A549 treated with dexamethasone at 1 μM for 4 hours (cell line): Measurements from ENCODE around the gene APOF. TPM values are rescaled to one million over a fixed set of nuclear protein-coding genes. Genes with fewer than 3 reads are reported as not detected.

ENCODE experiments used
- total RNA-seq: library from RNA; stranded (reverse); fragments of 200-300 nt; extraction: Qiagen RNA extraction; gene quantifications from 5 replicates; pipeline ENCODE4 v1.2.3, GENCODE V29; 2022

Gene APOF
- not detected in 5 replicates for total RNA-seq

GRCh38 chr12:56362130-56363059 is at the start of gene APOF:
TSS of gene APOF (minus strand) at chr12:56362857. CDS start at chr12:56362745, 112 bp downstream.

DNA sequence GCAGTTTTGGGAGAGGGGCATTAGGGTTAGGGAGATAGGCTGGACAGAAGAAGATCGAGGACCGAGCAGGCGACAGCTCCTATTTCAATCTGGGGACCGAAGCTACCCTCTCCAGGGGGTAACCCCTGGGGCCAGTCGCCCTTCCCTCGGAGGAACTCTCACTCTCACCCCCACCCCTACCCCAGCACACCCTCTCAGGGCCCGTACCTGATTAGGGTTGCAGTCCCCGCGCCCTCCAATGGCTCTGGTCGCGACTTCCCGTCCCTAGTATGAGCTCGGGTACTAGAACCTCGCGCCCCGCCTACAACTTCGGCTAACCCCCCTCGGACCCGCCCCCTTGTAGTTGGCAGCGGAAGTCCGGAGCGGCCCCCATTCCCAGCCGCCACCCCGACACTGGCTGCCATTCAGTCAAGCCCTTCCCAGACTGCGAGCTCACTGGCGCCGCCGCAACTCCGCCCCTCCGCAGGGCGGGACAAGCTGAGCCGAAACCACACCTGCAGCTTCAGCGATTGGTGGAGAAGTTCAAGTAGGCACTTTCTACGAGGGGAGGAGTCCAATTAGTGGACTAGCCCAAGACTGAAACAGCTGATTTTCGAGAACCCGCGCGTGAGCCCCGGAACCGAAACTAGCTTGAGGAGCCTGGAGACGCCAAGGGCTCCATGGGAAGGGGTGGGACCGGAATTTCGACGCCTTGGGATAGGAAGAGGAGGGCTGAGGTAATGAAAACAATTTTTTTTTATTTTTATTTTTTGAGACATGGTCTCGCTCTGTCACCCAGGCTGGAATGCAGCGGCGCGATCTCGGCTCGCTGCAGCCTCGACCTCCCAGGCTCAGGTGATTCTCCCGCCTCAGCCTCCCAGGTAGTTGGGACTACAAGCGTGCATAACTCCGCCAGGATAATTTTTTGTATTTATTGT is 2.5 kb downstream of the APOF start, which contains the start of gene STAT2:
Gene STAT2 (minus strand): TSS at position 257 of the 917 bp plus-strand sequence. CDS start 3,536 bp downstream, outside the sequence.

DNA sequence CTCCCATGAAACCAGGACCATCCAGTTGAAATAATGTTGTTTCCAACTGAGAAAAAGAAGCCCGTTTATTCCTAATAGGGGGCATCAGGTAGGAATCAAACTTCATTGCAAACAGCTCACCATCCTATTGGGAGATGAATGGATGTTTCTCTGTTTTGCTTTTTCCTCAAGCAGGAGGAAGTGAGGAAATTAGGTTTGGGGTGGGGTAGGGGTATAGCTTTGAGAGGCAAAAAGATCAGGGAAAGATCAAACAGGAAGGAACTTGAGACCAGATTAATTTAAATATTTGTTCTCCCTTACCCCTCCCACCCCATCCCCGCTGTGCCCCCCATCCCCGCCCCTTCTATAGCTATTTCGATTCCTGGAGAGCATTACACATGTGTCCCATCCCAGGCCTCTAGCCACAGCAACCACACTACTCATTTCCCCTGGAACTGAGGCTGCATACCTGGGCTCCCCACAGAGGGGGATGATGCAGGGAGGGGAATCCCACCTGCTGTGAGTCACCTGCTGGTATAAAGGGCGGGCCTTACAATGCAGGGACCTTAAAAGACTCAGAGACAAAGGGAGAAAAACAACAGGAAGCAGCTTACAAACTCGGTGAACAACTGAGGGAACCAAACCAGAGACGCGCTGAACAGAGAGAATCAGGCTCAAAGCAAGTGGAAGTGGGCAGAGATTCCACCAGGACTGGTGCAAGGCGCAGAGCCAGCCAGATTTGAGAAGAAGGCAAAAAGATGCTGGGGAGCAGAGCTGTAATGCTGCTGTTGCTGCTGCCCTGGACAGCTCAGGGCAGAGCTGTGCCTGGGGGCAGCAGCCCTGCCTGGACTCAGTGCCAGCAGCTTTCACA is 24.1 kb downstream of the APOF start, which contains the start of gene IL23A:
Gene IL23A (plus strand): TSS at position 577 of the 850 bp plus-strand sequence. CDS start 161 bp downstream, at position 738.

DNA sequence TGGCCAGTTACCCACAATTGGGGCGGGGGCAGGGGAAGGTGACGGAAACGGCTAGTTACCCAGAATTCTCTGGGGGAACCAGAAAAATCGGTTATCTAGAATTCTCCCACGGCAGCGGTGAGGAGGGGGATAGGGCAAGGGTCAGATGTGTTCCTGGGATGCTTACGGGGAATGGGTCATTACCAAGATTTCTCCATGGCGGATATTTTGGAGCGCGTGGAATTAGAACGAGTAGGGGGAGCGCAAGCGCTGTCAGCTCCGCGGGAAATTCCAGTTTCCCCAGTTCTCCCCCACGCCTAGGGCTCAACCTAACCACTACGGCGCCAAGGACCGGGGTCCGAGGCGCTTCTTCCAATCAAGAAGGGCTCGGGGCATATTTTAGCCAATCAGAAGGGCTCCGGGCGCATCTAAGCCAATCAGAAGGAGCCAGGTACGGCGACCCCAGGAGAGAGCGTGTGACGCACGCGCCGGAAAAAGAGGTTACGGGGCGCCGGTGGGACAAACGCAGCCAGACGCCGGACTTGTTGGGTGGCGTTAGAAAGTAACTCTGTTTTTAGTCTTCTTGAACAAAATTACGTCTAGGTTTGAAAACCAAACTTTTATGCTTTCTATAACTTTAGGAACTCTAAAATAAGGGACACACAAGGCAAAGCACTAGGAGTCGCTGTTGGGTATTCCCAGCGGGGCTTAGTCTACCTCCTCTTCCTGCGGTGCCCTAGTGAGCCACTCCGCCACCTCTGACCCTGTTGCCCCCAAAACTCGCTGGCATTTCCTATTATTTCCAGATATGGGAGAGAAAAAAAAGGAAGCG is 28.8 kb downstream of the APOF start, which contains the start of gene PAN2:
Gene PAN2 (minus strand): TSS at position 322 of the 811 bp plus-strand sequence. CDS start 906 bp downstream, outside the sequence.

GRCh38 chr12:56315622-56316473 is 46.8 kb downstream of the APOF start, which contains the start of gene CNPY2:
TSS of gene CNPY2 (minus strand) at chr12:56315988. CDS start at chr12:56315217, 771 bp downstream.

Other genes starting within 250 kb of the APOF start
- 5,372 to 6,304 TPM (median 5,793 TPM) in 5 replicates for gene RPL41, start 246.2 kb downstream of the APOF start, total RNA-seq
- gene ZC3H10, start 244.6 kb downstream of the APOF start, total RNA-seq, result 2.5 to 3.5 TPM (median 3.1 TPM) in 5 replicates
- gene ESYT1, start 234.6 kb downstream of the APOF start, total RNA-seq, result 56.5 to 75.8 TPM (median 72.7 TPM) in 5 replicates
- gene MYL6B, start 210.3 kb downstream of the APOF start, total RNA-seq, result 68.1 to 83.2 TPM (median 73.8 TPM) in 5 replicates
- 2,040 to 3,443 TPM (median 2,154 TPM) in 5 replicates for gene MYL6, start 204.5 kb downstream of the APOF start, total RNA-seq
- gene SMARCC2, start 173.4 kb downstream of the APOF start, total RNA-seq, result 22.5 to 42.3 TPM (median 39.4 TPM) in 5 replicates
- gene RNF41, start 140.9 kb downstream of the APOF start, total RNA-seq, result 21.6 to 27.4 TPM (median 26.5 TPM) in 5 replicates
- gene NABP2, start 138.5 kb downstream of the APOF start, total RNA-seq, result 54.2 to 64.3 TPM (median 59.9 TPM) in 5 replicates
- gene SLC39A5, start 132.8 kb downstream of the APOF start, total RNA-seq, result 0.09 TPM in 1 of 5 replicates, not detected in the others
- 29.4 to 50.6 TPM (median 47.0 TPM) in 5 replicates for gene ANKRD52, start 104.5 kb downstream of the APOF start, total RNA-seq
- gene COQ10A, start 95.9 kb downstream of the APOF start, total RNA-seq, result 12.6 to 15.7 TPM (median 15.3 TPM) in 5 replicates
- 165 to 177 TPM (median 167 TPM) in 5 replicates for gene CS, start 62.5 kb downstream of the APOF start, total RNA-seq
- gene CNPY2, start 46.9 kb downstream of the APOF start, total RNA-seq, result 120 to 144 TPM (median 126 TPM) in 5 replicates
- 11.3 to 14.3 TPM (median 14.2 TPM) in 5 replicates for gene PAN2, start 28.9 kb downstream of the APOF start, total RNA-seq
- 0.17 to 0.49 TPM (median 0.32 TPM) in 4 of 5 replicates, not detected in the other for gene IL23A, start 24.0 kb downstream of the APOF start, total RNA-seq
- 7.6 to 13.7 TPM (median 11.1 TPM) in 5 replicates for gene STAT2, start 2.8 kb downstream of the APOF start, total RNA-seq
- gene TIMELESS, start 86.6 kb upstream of the APOF start, total RNA-seq, result 27.2 to 40.2 TPM (median 36.9 TPM) in 5 replicates
- 0.15 TPM in 1 of 5 replicates, not detected in the others for gene MIP, start 91.8 kb upstream of the APOF start, total RNA-seq
- 1.5 to 2.0 TPM (median 1.8 TPM) in 5 replicates for gene SPRYD4, start 105.7 kb upstream of the APOF start, total RNA-seq
- gene GLS2, start 125.3 kb upstream of the APOF start, total RNA-seq, result 0.07 to 0.28 TPM (median 0.11 TPM) in 5 replicates
- gene RBMS2, start 159.0 kb upstream of the APOF start, total RNA-seq, result 10.0 to 15.1 TPM (median 12.5 TPM) in 5 replicates